ENCODE results near the gene FLNB.

DNA sequence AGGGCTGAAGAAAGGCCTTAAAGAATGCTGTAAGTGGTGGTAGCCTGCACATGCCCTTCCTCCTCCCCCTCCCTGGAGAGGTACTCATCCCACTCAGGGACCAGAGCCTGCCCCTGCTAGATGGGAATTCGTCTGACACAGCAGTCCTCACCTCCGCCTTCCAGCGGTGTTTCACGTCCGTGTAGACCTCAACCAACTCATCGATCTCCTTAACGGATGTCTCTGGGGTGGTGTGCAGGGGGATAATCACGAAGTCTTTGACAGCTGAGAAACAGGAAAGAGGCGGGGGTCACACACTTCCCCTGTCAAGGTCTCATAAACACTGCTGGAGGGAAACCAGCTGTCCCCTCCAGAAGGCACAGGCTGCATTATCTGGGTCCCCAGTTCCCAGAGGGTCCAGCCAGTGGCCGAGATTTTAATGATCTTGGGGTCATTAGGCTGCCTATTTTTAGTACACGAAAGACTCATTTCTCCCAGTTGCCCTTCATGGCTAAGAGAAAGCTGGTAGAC is 192.7 kb downstream of the FLNB start:
- no peak for TF ChIP-seq SP1 (IDR thresholded peaks at IDR 0.05; ENCODE audit: low read depth, low read length)
- no peak for TF ChIP-seq CREB1 (IDR thresholded peaks at IDR 0.05; ENCODE audit: low read depth)
- 0 out of 2 replicates have a peak, but pooled peaks have one; percentile 25 for TF ChIP-seq POLR2A (IDR thresholded peaks at IDR 0.05; ENCODE audit: low read depth, low read length)
- 0 out of 2 replicates have a peak, but pooled peaks have one; percentile 42 for TF ChIP-seq POLR2AphosphoS5 (IDR thresholded peaks at IDR 0.05; ENCODE audit: low read length)
- no peak for TF ChIP-seq CTCF (IDR thresholded peaks at IDR 0.05 in 2 of 3, conservative IDR thresholded peaks at IDR 0.05 in 1 of 3; ENCODE audit: control insufficient read depth in 2 of 3, extremely low read depth in 1 of 3, insufficient read depth in 1 of 3, low read depth in 3 of 3, low read length in 3 of 3)
- no peak for TF ChIP-seq MAX (IDR thresholded peaks at IDR 0.05; ENCODE audit: low read depth, low read length)
- no peak for TF ChIP-seq POLR2AphosphoS2 (IDR thresholded peaks at IDR 0.05; ENCODE audit: low read depth, low read length)
- TF ChIP-seq, protein P1, sequence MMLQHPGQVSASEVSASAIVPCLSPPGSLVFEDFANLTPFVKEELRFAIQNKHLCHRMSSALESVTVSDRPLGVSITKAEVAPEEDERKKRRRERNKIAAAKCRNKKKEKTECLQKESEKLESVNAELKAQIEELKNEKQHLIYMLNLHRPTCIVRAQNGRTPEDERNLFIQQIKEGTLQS (IDR thresholded peaks at IDR 0.05; ENCODE audit: borderline replicate concordance, extremely low read depth, low read depth, low read length): no peak
- TF ChIP-seq CBFB (IDR thresholded peaks at IDR 0.05; ENCODE audit: low read depth): no peak

Data from GM12878 (cell line).